Measurements from ENCODE around the gene ARHGAP27.
A peak's percentile ranks its signal among the peaks of the same experiment; 100 is the strongest.

ARHGAP27 gene

DNA sequence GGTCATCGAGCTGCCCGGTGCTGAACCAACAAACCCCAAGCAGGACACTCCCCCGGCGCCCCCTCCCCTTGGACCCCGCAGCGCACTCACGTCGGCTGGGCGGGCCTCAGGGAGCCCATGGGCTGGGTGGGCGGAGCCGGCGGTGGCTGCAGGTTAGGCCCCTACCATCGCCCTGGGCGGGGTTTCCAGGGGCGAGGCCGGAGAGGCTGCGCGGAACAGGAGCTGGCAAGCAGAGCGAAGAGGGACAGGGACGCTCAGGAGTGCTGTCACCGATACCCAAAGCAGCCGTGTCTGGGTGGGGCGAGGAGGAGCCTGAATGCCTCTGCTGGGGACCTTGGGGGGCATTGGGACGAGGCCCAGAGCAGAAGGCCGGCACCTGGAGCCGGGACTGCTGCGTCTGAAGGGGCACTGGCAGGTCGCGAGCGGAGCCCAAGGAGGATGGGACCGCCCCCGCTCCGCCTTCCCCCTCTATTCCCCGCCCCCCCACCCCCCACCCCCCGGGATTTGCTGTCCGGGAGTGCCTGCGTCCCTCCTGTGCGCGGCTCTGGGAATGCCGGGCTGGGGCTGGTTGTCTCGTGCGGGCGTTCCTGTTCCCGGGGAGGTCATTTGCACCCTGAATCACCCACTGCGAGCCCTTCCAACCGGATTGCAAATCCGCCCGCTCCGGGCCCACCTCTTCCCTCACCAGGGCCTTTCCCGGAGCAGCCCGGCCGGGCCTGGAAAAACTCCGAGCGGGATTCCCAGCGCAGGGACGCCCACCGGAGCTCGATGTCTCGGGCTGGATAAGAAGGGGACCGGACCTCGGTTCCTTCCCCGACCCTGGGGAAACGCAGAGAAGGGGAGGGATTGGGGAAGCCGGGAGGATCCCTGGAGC lies 902 bp downstream of the ARHGAP27 start:
- Histone ChIP-seq H3K4me3 (ENCODE audit: insufficient read length, low read depth) (peak overlapping the region; percentile 57), H3K9ac (ENCODE audit: insufficient read length, low read depth) (peak overlapping the region; percentile 90), H3K9me3 (ENCODE audit: insufficient read depth, low read length) (no peaks in the 10 kb centered on the region), H3K4me1 (ENCODE audit: insufficient read depth, insufficient read length) (peaks cover 15% of the 10 kb centered on the region), H3K36me3 (ENCODE audit: insufficient read depth, insufficient read length, low read length) (peaks cover 4% of the 10 kb centered on the region), H3K27me3 (ENCODE audit: insufficient read depth, insufficient read length) (peaks cover 67% of the 10 kb centered on the region)
- no peak for DNase-seq (ENCODE audit: low read depth, low spot score)
- TF ChIP-seq YY1 (IDR thresholded peaks at IDR 0.05; ENCODE audit: insufficient read depth, insufficient read length) (no peak), ZNF274 (IDR thresholded peaks at IDR 0.05; ENCODE audit: low read depth, low read length) (no peak), SUZ12 (IDR thresholded peaks at IDR 0.05; ENCODE audit: extremely low read depth, insufficient read depth, insufficient read length) (no peak)

DNA sequence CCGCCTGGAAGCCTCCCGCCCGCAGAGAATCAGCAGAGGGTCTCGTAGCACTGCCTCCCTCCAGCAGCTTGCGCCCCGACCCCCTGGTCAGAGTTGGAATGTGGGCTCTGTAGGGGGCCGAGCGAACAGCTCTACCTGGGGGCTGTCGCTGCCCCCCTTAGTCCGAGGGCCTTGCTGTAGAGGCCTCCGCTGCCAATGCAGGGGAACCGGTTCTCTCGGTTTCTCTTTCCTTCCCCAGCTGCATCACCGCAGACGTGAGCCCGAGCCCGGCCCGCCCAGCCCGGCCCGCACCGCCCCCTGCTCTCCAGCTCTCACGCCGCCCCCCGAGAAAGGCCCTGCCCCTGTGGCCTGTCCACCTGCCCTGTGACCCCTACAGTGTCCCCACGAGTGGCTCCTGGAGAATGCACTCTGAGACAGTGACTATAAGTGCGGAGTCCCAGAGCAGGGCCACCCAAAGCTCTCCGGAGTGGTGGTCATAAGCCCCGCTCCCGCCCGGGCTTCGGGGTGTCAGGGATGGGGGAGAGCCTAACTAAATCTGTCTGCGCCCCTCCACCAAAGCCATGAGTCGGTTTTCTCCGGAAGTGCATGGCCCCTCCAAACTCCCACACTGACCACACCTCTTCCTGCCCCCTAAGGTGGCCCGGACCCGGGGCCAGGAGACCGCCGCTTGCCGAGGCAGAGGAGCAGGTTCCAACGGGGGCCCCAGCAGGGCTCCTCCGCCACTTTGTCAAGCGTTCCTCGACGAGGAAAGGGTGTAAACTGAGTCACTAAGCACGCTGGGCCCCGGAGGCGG lies 1.7 kb downstream of the ARHGAP27 start:
- Histone ChIP-seq H3K9ac (ENCODE audit: insufficient read length, low read depth) (peak overlapping the region; percentile 46), H3K27me3 (ENCODE audit: insufficient read depth, insufficient read length) (peaks cover 75% of the 10 kb centered on the region), H3K4me3 (ENCODE audit: insufficient read length, low read depth) (peak overlapping the region; percentile 57), H3K36me3 (ENCODE audit: insufficient read depth, insufficient read length, low read length) (no peaks in the 10 kb centered on the region), H3K9me3 (ENCODE audit: insufficient read depth, low read length) (no peaks in the 10 kb centered on the region), H3K4me1 (ENCODE audit: insufficient read depth, insufficient read length) (peaks cover 12% of the 10 kb centered on the region)
- TF ChIP-seq SUZ12 (IDR thresholded peaks at IDR 0.05; ENCODE audit: extremely low read depth, insufficient read depth, insufficient read length) (peak; percentile 20), ZNF274 (IDR thresholded peaks at IDR 0.05; ENCODE audit: low read depth, low read length) (no peak)
- DNase-seq (ENCODE audit: low read depth, low spot score): no peak

- DNase-seq (ENCODE audit: low read depth, low spot score): no peak
- Histone ChIP-seq H3K4me1 (ENCODE audit: insufficient read depth, insufficient read length) (peaks cover 12% of the 10 kb centered on the region), H3K9ac (ENCODE audit: insufficient read length, low read depth) (peak overlapping the region; percentile 64), H3K36me3 (ENCODE audit: insufficient read depth, insufficient read length, low read length) (no peaks in the 10 kb centered on the region), H3K27me3 (ENCODE audit: insufficient read depth, insufficient read length) (peaks cover 75% of the 10 kb centered on the region), H3K9me3 (ENCODE audit: insufficient read depth, low read length) (no peaks in the 10 kb centered on the region), H3K4me3 (ENCODE audit: insufficient read length, low read depth) (peak overlapping the region; percentile 34)
- TF ChIP-seq ZNF274 (IDR thresholded peaks at IDR 0.05; ENCODE audit: low read depth, low read length) (no peak), SUZ12 (IDR thresholded peaks at IDR 0.05; ENCODE audit: extremely low read depth, insufficient read depth, insufficient read length) (peak; percentile 37)
Measured at GRCh38 chr17:45430006-45430737, 2.5 kb downstream of the ARHGAP27 start.

DNA sequence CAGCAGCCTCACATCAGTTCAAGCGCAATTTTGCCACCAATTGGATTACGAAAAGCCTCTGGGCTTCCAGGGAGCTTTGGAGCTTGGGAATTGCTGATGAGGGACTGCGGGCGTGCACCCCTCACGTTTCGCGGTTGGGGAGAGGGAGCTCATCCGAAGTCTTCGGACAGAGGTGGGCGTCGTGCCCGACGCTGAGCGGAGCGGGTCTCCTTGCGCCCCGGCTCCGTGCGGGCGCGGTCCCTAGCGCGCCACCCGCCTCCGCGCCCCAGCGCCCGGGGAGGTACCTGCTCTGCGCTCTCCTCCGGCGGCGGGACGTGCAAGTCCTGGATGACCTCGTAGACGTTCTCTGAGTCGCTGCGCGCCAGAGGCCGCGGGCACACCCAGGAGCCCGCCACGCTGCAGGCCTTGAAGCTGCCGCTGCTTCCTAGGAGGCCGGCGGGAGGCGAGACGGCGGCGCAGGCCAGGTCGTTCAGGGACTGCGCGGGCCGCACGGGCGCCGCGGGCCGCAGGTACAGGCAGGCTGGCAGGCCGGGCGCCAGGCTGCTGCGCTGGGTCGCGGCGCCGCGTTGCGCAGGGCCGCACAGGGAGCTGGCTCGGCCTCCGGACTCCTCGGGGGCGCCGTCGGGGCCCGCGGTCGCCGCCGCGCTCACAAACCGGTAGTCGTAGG lies 3.2 kb downstream of the ARHGAP27 start:
- H3K27me3 ChIP-seq (ENCODE audit: insufficient read depth, insufficient read length): peaks cover 75% of the 10 kb centered on the region
- H3K9ac ChIP-seq (ENCODE audit: insufficient read length, low read depth): peak overlapping the region; percentile 68
- H3K4me3 ChIP-seq (ENCODE audit: insufficient read length, low read depth): peak overlapping the region; percentile 34
- H3K9me3 ChIP-seq (ENCODE audit: insufficient read depth, low read length): no peaks in the 10 kb centered on the region
- DNase-seq (ENCODE audit: low read depth, low spot score): no peak
- peaks cover 12% of the 10 kb centered on the region for H3K4me1 ChIP-seq (ENCODE audit: insufficient read depth, insufficient read length)
- no peak for TF ChIP-seq YY1 (IDR thresholded peaks at IDR 0.05; ENCODE audit: insufficient read depth, insufficient read length)
- TF ChIP-seq SUZ12 (IDR thresholded peaks at IDR 0.05; ENCODE audit: extremely low read depth, insufficient read depth, insufficient read length): peak; percentile 24
- H3K36me3 ChIP-seq (ENCODE audit: insufficient read depth, insufficient read length, low read length): no peaks in the 10 kb centered on the region

GRCh38 chr17:45428931-45429338 lies 3.7 kb downstream of the ARHGAP27 start:
- H3K9me3 ChIP-seq (ENCODE audit: insufficient read depth, low read length): no peaks in the 10 kb centered on the region
- no peaks in the 10 kb centered on the region for H3K36me3 ChIP-seq (ENCODE audit: insufficient read depth, insufficient read length, low read length)
- peaks cover 14% of the 10 kb centered on the region for H3K4me1 ChIP-seq (ENCODE audit: insufficient read depth, insufficient read length)
- peaks cover 72% of the 10 kb centered on the region for H3K27me3 ChIP-seq (ENCODE audit: insufficient read depth, insufficient read length)
- H3K4me3 ChIP-seq (ENCODE audit: insufficient read length, low read depth): peak overlapping the region; percentile 34
- no peak overlapping the region for H3K9ac ChIP-seq (ENCODE audit: insufficient read length, low read depth)
- DNase-seq (ENCODE audit: low read depth, low spot score): no peak
- TF ChIP-seq YY1 (IDR thresholded peaks at IDR 0.05; ENCODE audit: insufficient read depth, insufficient read length) (no peak), ZNF274 (IDR thresholded peaks at IDR 0.05; ENCODE audit: low read depth, low read length) (no peak), SUZ12 (IDR thresholded peaks at IDR 0.05; ENCODE audit: extremely low read depth, insufficient read depth, insufficient read length) (no peak)

GRCh38 chr17:45428050-45428617 lies 4.5 kb downstream of the ARHGAP27 start:
- H3K36me3 ChIP-seq (ENCODE audit: insufficient read depth, insufficient read length, low read length): no peaks in the 10 kb centered on the region
- H3K9me3 ChIP-seq (ENCODE audit: insufficient read depth, low read length): no peaks in the 10 kb centered on the region
- no peak for DNase-seq (ENCODE audit: low read depth, low spot score)
- peaks cover 64% of the 10 kb centered on the region for H3K27me3 ChIP-seq (ENCODE audit: insufficient read depth, insufficient read length)
- no peak overlapping the region for H3K4me3 ChIP-seq (ENCODE audit: insufficient read length, low read depth)
- TF ChIP-seq SUZ12 (IDR thresholded peaks at IDR 0.05; ENCODE audit: extremely low read depth, insufficient read depth, insufficient read length): no peak
- TF ChIP-seq ZNF274 (IDR thresholded peaks at IDR 0.05; ENCODE audit: low read depth, low read length): no peak
- TF ChIP-seq YY1 (IDR thresholded peaks at IDR 0.05; ENCODE audit: insufficient read depth, insufficient read length): no peak
- H3K9ac ChIP-seq (ENCODE audit: insufficient read length, low read depth): no peak overlapping the region
- peaks cover 13% of the 10 kb centered on the region for H3K4me1 ChIP-seq (ENCODE audit: insufficient read depth, insufficient read length)
